Measurements from ENCODE around the gene TAOK1.

The TAOK1 gene

DNA sequence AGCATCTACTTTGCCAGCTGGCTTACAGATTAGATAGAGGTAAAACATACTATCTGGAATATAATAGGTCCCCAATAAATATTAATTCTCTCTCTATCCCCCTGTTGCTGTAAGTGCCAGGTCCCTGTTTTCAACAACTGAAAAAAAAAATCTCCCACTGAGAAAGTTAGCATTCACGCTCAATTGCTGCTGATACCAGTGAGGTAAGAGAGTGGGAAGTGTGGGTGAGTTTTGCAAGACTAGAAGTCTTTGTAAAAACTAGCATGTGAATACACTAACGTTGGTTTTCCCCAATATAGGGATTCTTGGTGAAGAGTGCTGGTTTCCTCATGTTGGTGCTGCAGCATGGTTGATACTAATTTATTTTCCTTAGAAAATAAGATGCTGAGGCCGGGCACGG is 11.7 kb upstream of the TAOK1 start:
- no peak for DNase-seq (ENCODE audit: low read depth in 2 of 3, low spot score in 1 of 3)

- DNase-seq (ENCODE audit: low read depth in 2 of 3, low spot score in 1 of 3): no peak
Observed at GRCh38 chr17:29379084-29379991, 10.8 kb upstream of the TAOK1 start.

DNA sequence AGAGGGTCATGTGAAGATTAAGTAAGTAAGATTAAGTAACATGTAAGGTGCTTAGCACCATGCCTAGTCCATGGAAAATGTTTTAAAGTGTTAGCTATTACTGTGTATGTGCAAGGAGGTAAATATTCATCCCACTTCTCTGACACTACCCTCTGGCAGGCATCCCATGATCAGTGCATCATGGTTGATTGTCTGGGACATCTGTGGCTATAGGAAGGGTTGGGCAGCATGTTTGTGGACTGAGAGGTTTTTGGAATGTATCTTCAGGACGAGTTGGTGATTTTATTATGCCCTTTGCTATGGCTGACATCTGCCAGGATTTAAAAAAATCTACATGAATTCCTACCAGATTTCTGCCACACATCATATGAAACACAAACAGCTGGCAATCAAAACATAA is 6.5 kb upstream of the TAOK1 start:
- DNase-seq (ENCODE audit: low read depth in 2 of 3, low spot score in 1 of 3): no peak

GRCh38 chr17:29384901-29385300 is 5.3 kb upstream of the TAOK1 start:
- DNase-seq (ENCODE audit: low read depth in 2 of 3, low spot score in 1 of 3): no peak

DNA sequence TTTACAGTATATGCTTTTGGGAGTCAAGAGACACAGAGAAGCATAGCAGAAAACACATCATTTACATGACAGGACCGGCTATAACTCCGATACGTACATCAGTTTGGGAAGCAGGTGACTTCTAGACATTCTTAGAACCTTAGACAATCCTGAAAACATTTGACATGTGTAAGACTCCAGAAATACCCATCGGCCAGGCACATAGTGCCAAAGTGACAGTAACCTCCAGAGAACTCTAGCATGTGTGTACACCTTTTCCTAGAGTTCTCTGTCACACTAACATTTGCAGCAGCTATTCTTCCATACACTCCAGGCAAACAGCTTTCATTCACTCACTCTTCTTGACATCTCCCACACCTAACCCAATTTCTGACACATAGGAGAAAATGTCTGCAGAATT is 3.4 kb upstream of the TAOK1 start:
- DNase-seq (ENCODE audit: low read depth in 2 of 3, low spot score in 1 of 3): no peak

GRCh38 chr17:29388937-29389336 is 1.2 kb upstream of the TAOK1 start:
- DNase-seq (ENCODE audit: low read depth in 2 of 3, low spot score in 1 of 3): no peak

DNA sequence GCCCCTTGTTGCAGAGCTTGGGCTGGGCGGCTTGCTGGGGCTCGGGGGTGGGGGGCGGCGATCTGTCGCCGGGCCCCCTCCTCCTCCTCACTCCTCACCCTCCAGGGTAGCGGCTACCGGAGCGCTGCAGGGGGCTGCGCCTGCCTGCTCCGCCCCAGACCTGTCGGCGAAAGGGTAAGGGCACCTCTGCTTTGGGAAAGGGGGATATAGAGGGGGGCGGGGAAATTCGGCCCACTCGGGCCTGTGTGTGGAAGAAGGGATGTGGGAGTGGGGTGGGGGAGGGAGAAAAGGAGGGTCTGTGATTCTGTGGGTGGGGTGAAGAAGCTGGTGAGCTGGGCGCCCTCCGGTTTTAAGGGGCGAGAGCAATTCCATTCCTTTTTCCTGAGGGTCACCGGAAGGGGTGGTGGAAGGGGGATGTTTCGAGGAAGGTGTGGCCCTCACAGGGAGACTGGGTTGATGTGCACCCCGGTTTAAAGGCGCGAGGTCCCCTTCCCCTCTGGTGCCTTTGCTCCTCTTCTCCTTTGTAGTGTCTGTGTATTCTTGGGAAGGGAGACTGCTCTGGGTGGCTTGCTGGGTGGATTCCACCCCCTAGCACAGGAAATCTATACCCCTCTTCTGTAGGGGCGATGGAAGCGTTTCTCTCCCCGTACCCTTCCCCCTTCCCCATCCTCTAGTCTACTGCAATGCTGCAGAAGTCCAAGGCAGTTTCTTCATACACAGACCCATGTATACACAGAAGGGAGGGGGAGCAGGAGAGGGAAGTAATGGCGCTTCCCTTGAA is 878 bp downstream of the TAOK1 start:
- no peak for DNase-seq (ENCODE audit: low read depth in 2 of 3, low spot score in 1 of 3)

GRCh38 chr17:29393436-29393835 is 3.3 kb downstream of the TAOK1 start:
- no peak for DNase-seq (ENCODE audit: low read depth in 2 of 3, low spot score in 1 of 3)

GRCh38 chr17:29394761-29395160 is 4.6 kb downstream of the TAOK1 start:
- no peak for DNase-seq (ENCODE audit: low read depth in 2 of 3, low spot score in 1 of 3)

DNA sequence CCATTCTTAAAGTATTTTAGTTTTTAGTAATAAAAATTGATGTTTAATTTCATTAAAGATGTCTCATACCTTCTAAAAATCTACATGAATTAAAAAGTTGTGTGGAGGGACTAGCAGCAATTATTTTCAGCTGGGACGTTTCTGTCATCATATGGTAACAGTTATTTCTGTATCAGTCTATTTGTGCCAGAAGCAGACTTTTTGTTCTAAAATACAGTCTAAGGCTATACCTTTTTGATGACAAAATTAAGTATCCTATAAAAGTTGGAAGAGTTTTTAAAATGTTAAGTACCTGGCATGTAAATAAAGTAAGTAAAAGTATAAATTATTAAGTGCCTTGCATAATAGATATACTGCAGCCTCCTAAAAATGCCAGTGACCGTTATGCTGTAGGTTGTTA is 5.9 kb downstream of the TAOK1 start:
- DNase-seq (ENCODE audit: low read depth in 2 of 3, low spot score in 1 of 3): no peak

DNA sequence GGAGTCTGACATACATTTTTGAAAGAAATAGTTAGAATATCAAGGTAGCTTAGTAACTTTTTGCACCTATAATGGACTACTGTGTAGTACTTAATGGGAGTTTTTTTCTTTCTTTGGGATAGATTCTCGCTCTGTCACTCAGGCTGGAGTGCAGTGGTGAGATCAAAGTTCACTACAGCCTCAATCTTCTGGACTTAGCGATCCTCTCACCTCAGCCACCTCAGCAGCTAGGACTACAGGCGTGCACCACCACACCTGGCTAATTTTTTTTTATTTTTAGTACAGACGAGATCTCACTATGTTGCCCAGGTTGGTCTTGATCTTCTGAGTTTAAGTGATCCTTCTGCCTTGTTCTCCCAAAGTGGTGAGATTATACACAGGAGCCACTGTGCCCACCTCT is 9.5 kb downstream of the TAOK1 start:
- DNase-seq (ENCODE audit: low read depth in 2 of 3, low spot score in 1 of 3): no peak

DNA sequence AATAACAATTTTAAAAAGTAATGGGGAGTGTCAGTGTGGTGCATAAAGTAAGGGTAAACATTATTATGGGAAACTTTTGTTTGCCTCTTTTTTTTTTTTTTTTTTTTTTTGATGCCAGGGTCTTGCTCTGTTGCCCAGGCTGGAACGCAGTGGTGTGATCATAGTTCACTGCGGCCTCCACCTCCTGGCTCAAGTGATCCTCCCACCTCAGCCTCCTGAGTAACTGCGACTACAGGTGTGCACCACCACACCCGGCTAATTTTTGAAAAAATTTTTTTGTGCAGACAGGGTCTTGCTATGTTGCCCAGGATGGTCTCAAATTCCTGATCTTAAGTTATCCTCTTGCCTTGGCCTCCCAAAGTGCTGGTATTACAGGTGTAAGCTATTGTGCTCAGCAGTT is 10.7 kb downstream of the TAOK1 start:
- no peak for DNase-seq (ENCODE audit: low read depth in 2 of 3, low spot score in 1 of 3)

GRCh38 chr17:29401258-29401657 is 11.1 kb downstream of the TAOK1 start:
- DNase-seq (ENCODE audit: low read depth in 2 of 3, low spot score in 1 of 3): no peak

DNA sequence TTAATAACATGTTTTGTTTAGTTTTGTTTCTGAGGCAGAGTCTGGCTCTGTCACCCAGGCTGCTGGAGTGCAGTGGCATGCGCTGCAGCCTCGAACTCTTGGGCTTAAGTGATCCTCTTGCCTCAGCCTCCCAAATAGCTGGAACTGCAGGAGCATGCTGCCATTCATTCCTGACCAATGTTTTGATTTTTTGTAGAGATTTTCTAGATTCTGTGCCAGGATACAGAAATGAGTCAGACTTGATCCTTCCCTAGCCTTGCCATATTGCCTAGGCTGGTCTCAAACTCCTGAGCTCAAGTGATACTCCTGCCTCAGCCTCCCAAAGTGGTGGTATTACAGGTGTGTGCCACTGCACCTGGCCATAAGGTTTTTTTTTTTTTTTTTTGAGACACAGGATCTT is 17.7 kb downstream of the TAOK1 start:
- no peak for DNase-seq (ENCODE audit: low read depth in 2 of 3, low spot score in 1 of 3)

DNA sequence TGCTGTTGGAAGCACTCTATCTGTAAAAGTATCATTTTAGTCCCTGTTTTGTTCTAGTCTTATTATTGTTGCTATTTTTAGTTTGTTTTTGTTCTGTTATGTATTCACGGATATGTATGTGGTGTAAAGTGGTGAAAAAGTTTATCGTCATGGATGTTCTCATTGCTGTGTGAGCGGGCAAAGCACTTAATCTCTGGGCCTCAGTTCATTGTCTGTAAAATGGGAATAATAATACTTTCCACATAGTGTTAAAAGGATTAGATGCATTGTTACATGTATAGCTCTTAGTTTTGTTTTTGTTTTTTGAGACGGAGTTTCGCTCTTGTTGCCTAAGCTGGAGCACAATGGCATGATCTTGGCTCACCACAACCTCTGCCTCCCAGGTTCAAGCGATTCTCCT is 19.8 kb downstream of the TAOK1 start:
- no peak for DNase-seq (ENCODE audit: low read depth in 2 of 3, low spot score in 1 of 3)

GRCh38 chr17:29412780-29413565 is 22.8 kb downstream of the TAOK1 start:
- no peak for DNase-seq (ENCODE audit: low read depth in 2 of 3, low spot score in 1 of 3)

- no peak for DNase-seq (ENCODE audit: low read depth in 2 of 3, low spot score in 1 of 3)
Observed at GRCh38 chr17:29420128-29420527, 30.0 kb downstream of the TAOK1 start.

- no peak for DNase-seq (ENCODE audit: low read depth in 2 of 3, low spot score in 1 of 3)
Observed at GRCh38 chr17:29430275-29430674, 40.1 kb downstream of the TAOK1 start.

DNA sequence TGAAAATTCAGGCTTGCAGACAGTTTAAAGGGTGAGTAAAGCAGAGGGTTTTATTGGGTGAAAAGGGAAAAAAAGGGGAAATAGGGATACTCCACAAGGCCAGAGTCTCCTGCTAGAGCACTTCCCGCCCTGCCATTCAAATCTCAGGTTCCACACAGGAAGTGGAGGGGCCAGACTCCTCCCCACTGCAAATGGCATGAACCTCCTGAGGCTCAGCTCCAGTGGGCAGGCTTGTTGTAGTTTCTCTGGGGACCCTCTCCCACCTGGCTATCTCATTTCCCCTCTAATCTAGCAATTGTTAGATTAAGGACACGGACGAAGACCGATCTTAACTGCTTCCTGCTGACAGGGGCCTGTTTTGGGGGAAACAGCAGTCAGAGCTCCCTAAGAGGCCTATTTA is 43.4 kb downstream of the TAOK1 start:
- no peak for DNase-seq (ENCODE audit: low read depth in 2 of 3, low spot score in 1 of 3)

- no peak for DNase-seq (ENCODE audit: low read depth in 2 of 3, low spot score in 1 of 3)
Observed at GRCh38 chr17:29434550-29434949, 44.4 kb downstream of the TAOK1 start.

DNA sequence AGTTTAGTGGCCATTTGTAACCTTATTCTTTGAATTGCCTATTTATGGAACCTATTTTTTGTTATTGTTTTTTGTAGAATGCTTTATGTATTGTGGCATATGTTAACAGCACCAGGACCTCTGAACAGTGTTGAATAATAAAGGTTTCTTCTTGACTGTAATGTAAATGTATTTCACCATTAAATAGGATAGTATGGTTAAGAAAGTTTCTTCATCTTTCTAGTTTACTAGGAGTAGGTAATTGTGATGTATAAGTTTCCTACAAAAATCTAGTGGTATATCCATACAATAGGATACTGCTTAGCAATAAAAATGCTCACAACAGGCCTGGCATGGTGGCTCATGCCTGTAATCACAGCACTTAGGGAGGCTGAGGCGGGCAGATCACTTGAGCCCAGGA is 52.3 kb downstream of the TAOK1 start:
- DNase-seq (ENCODE audit: low read depth in 2 of 3, low spot score in 1 of 3): no peak

Measured in stimulated activated CD4-positive, alpha-beta T cell treated with anti-CD3 and anti-CD28 coated beads, Interleukin-12 subunit alpha, Interleukin-12 subunit beta, amount 100 ng/mL, for 48 hours (primary cell).